Measurements from ENCODE around the gene ACBD6.
A peak's percentile ranks its signal among the peaks of the same experiment; 100 is the strongest.

ACBD6 gene

DNA sequence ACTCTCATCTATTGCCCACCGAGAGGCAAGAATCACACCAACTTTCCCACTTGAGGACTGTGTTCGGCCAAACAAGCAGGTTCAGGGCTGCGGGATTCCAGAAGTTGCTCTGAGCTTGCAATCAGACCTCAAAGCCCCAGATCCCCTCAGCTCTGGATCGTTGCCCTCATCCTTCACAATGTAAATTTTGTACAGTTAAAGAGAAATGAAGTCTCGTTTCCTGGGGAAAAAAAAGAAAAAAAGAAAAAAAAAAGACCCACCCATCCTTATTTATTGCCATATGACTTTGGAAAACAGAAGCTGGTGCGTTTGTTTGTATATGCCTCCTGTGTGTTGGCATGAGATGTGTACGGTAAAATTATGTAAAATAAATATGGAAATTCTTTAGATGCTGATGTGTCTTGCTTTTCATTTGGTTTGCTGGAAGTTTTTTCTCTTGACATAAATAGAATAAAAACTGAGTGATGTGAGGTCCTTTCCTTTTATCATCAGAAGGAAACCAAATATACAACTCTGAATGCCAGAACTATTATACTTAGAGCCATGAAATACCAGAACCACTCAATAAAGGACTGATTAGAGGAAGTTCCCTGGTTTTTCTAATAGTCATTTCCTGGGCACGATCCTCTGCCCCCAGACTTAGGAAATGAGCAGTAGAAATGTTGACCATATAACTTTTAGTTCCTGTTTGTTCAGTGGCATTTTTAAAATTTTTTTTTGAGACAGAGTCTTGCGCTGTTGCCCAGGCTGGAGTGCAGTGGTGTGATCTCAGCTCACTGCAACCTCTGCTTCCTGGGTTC is 223.6 kb downstream of the ACBD6 start:
- DNase-seq (ENCODE audit: extremely low spot score, insufficient read length, low read depth) = no peak
- peak; percentile 24 for FAIRE-seq

DNA sequence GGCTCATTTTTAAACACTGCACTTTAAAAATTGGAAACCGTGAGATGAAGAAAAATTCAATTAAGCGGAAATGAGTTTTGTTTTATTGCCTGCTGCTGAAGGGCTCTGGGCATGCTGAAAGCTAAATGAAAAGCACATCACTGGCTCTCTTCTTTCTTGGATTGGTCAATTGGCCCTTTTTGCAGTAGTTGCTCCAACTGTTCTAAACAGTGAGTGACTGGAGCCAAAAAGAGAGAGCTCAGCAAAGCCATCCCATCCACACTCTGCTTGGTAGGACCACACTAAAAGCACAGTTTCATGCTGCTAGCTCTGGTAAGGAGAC is 224.2 kb downstream of the ACBD6 start:
- DNase-seq (ENCODE audit: extremely low spot score, insufficient read length, low read depth) (no peak), FAIRE-seq (no peak)

DNA sequence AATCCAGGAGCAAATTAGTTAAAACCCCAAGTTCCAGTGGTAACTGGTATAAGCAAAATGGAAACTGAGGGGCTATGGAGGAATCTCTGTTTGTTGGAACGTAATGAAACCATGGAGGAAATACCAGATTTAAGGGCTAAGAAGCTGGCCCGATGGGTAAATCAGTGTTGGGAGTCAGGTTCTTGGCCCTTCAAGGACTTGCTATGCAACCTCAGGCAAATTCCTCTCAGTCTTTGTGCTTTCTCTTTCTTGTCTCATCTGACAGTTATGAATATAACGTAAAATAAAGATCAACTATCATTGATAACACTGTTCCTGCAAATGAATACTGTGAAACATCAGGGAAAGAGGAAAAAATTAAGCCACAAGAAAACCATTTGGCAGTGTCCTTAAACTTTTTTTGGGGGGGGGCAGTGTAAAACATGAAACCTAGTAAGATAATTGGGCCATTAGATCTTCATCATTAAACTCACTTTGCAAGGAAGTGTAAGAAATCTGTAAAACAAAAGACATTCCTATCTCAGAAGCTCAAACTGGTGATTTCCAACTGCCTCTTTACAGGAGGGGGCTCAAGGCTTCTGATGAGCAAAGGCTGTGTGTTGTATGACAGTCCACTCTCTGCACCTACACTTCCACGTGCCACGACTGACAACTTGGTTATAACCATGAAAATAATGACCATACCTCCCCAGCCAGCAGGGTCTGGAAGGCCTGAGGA is 224.7 kb downstream of the ACBD6 start:
- DNase-seq (ENCODE audit: extremely low spot score, insufficient read length, low read depth) (no peak), FAIRE-seq (no peak)

DNA sequence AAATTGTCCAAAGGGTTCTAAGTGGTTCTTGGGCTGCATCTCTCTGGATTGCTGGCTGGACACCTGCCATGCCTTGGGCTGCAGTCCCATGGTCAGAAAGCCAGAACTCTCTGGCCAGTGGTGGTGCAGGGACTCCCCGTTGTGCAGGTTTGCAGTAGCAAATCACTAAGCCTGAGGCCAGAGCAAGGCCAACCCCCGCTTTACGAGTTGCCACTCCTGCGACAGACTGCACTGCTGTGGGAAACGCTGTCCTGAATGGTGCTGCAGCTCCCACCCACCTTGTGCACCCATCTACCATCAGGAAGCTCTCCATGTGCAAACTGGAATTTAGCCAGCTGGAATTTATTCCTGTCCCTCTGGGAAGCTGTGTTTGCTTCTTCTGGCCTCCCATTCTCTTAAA is 226.7 kb downstream of the ACBD6 start:
- DNase-seq (ENCODE audit: extremely low spot score, insufficient read length, low read depth) = no peak
- no peak for FAIRE-seq

DNA sequence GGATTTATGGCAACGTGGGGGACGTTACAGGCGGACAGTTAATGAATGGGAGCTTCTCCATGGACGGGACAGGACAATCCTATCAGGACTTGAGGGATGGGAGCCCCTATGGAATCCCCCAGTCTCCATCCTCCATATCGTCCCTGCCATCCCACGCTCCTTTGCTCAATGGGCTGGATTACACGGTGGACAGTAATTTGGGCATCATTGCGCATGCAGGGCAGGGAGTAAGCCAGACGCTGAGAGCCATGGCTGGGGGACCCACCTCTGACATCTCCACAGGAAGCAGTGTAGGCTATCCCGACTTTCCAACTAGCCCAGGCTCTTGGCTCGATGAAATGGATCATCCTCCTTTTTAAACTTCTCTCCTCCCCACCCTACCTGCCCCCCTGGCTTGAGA is 228.2 kb downstream of the ACBD6 start:
- no peak for FAIRE-seq
- no peak for DNase-seq (ENCODE audit: extremely low spot score, insufficient read length, low read depth)

DNA sequence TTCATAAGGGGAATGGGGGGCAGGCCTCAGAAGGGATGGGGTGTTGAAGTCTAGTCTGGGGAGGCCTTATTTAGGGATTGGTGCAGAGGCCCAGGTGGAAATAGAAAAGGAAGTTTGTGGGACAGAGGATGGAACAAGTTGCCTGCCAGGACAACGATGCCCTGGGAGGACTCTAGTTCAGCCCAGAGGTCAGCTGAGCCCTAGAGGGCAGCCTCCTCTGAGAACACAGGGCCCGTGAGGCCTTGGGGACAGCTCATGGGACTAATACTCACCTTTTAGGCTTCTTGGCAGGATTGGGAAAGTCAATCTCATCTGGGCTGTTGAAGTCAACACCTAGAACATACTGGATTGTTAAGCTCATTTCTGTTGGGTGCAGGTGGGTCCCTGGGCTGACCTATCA is 229.3 kb downstream of the ACBD6 start:
- FAIRE-seq (no peak), DNase-seq (ENCODE audit: extremely low spot score, insufficient read length, low read depth) (no peak)

DNA sequence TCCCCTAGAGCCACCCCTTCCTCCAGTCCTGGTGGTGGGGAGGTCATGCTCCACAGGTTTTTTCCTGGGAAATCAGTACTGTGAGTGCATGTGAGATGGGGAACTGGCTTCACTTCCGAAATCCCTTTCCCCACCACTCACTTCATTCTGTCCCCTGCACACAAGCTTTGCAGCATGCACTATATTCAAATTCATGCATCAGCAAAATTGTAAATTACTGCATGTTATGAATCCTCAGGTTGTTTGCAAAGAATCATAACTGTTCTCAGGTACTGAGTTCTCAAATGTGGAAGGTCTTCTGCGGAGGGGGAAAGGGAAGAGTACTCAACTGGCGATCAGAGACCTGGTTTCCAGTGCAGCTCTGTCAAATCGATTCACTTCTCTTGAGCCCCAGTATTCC is 230.0 kb downstream of the ACBD6 start:
- DNase-seq (ENCODE audit: extremely low spot score, insufficient read length, low read depth) = no peak
- FAIRE-seq = no peak

DNA sequence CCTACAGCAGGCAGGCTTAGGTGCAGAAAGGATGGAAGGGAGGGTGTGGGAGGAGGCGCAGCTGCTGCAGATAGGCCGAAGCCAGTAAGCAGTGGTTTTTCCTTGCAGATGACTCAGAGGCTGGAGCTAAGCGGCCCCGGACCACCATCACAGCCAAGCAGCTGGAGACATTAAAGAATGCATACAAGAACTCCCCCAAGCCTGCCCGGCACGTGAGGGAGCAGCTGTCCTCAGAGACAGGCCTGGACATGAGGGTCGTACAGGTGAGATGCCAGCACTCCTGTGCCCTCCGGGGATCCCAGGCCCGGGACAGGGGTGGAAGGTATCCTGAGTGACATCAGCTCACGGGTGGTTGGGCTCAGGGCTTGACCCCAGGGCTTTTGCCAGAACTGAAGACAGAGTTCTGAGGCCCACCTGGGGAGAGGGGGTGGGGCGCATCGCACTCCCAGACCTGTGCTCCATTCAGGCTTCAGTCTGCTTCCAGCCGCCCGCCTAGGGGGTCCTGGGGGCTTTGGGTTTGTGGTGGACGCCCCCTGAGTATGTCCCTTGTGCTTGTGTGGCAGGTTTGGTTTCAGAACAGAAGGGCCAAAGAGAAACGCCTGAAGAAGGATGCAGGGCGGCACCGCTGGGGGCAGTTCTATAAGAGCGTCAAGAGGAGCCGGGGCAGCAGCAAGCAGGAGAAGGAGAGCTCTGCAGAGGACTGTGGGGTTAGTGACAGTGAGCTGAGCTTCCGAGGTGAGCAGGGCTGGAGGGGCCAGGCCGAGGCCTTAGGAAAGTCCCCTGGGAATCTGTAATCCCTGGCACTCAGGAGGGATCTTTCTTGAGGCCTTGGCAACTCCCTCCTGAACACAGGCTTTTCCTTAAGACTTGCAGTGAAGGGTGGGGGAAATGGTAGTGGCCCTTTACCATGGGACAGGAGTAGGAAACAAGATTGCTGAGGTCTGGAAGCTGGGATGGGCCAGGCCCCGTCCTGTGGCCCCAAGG is 230.8 kb downstream of the ACBD6 start:
- DNase-seq (ENCODE audit: extremely low spot score, insufficient read length, low read depth) (no peak), FAIRE-seq (no peak)

DNA sequence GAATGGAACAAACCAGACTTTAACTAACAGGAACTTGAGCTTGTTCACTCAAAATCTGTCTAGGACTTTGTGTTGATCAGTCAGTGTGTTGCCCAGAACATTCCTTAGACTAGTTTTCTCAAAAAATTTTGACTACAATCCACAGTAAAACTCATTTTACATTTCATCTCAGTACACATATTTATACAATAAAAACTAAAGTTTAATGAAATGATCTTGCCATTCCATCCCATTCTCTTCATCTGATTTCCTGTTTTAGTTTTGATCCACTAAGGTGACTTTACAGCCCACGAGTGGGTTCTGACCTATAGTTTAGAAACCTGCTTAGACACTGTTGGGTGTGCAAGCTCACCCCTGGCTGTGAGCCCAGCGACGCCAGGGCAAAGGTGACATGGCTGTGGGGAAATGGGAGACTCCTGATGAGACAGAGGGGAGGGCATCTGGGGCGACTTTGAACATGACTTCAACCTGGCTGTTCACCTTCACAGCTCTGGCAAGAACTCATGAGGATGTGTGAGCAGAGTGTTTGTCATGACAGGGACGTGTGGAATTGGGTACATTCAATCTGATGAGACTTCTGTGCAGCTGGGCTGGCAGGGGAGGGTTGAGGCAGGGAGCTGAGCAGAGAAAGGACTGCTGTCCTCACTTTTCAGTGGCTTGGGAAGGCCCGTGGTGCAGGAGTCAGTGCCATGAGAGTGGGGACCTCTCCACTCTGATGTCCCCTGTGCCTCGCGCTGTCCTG is 231.7 kb downstream of the ACBD6 start:
- FAIRE-seq (no peak), DNase-seq (ENCODE audit: extremely low spot score, insufficient read length, low read depth) (no peak)

DNA sequence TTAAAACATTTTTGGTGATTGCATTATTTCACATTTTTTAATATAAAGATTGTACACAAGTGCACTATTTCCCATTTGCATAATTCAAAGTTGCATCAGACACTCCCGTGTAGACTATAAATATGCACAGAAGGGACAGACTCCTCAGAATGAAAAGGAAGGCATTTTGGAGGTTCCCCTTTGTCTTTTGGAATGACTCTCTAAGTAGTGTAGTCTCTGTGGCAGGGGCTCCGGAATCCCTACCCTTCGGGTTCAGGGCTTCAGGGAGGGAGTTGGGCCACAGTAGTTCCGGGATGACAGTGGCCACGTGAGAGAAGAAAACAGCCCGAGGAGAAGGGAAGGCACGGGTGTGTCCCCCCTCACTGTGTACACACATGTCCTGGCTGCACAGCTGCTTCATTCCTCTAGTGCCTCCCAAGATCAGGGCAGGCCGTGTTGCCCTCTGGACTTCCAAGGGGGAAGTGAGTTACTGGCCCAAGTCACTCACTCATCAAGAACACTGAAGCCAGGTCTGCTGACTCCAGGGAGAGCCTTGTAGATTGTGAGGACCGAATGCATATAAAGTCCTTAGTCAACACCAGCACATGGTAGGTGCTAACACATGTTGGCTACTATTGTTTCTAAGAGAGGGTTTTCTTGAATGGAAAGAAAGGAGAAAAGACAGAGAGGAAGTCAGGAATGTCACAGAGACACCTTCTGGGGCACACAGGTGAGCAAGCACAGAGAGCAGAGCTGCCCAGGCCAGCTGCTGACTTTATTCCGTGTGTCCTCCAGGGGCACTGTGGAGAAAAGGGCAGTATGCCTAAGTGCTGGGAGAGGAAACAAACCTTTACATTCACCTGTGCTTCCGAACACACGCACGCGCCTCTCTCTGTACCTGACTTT is 232.5 kb downstream of the ACBD6 start:
- FAIRE-seq = no peak
- no peak for DNase-seq (ENCODE audit: extremely low spot score, insufficient read length, low read depth)

DNA sequence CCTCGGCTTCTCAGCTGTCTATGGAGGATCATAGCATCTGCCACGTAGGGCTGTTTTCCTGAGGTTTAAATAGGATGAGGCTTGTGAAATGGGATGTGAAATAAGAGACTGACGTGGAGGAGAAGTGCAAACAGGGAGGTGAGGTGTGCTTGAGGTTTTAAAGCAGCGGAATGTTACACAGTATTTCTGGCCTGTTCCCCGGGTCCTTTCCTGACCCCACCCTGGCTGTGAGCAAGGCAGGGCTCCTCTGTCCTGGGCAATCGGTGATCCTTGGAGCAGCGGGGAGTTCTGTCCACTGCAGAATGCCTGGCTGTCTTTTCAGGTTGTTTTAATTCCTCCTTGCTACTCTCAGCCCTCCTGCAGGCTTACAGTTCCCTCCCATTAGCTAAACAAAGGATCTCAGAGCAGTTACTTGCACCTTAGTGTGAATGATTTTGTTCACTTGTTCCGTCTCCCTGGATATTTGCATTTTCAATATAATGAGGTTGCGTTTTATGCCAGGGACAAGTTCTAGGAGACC is 233.8 kb downstream of the ACBD6 start:
- FAIRE-seq (no peak), DNase-seq (ENCODE audit: extremely low spot score, insufficient read length, low read depth) (no peak)

DNA sequence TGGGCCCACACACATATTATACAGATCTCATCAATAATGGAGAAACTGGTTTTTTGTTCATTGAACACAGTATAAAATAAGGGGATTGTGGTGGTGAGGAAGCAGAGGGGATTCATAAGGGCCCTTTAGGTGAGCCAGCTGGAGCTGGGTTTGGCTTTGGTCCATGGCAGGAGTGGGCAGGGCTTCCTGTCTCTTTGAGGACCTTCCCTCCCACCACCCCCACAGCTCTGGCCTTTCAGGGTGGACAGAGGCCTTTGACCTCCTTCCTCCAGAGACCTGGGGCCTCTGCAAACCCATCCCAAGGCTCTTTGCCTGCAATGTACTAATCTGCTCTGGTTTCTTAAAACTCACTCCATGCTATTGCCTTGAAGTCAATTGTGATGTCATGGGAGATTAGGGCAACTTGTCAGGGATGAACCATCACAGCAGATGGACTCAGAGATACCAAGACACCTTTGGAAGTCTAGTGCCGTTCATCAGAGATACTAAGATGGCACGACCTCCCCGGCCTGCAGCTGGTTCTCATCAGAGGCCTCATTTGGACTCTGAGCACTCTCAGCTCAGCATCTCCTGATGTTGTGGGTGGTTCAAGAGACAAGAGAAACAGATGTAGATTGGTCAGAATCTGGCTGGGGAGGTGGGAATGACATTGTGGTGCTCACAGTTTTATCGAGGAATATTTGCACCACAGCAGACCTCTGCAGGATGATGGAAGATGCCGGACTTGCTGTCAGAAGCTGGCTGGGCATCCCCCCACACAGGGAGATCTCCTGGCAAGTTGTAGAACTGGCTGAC is 234.4 kb downstream of the ACBD6 start:
- no peak for FAIRE-seq

DNA sequence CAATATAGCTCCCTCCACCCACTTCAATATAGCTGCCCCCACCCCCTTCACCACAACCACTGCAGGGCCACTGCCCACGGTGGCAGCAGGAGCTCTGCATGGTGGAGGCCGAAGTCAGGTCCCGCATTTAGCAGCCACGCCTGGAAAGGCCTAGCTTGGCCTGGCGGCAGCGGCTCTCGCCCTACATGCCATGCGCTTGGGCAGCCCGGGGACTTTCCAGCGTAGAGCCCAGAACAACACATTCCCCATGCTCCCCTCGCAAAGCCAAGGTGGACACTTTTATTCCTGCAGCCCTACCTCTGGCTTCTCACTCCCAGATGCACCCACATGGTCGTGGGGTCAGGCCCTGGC is 235.2 kb downstream of the ACBD6 start:
- FAIRE-seq = no peak
- no peak for DNase-seq (ENCODE audit: extremely low spot score, insufficient read length, low read depth)

More for the DNA sequence above, 234.4 kb downstream of the ACBD6 start:
- no peak for DNase-seq (ENCODE audit: extremely low spot score, insufficient read length, low read depth)

DNA sequence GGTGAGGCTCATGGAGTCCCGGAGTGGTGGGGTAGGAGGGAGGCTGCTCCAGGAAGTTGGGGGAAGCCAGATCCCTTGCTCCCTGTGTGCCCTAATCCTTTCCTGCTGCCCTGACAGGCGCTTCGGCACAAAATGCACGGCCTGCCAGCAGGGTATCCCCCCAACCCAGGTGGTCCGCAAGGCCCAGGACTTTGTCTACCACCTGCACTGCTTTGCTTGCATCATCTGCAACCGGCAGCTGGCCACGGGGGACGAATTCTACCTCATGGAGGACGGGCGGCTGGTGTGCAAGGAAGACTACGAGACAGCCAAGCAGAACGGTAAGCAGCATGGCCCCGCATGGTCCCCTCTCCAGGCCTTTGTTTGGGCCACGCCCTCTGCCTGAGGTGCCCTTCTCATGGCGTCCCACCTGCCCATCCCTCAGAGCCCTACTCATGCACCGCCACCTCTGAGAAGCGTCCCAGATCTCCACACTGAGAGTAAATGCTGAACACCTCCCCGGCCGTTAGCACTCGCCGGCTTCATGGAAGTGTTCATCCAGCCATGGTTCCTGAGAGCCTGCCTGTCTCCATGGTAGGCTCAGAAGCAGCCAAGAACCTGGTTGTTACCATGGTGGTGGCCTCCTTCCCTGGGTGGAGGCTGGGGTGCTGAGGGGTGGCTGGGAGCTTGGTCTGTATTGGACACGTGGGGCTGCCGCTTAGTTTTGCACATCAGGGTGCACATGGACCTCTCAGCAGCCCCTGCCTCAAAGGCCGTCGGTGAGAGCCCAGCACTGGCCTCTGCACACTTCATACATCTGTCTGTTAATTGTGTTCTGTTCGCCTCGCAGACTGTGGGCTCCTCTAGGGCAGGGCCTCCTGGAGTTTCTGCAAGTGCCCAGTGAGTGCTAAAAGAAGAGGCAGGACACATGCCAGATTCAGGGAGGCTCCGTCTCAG is 235.8 kb downstream of the ACBD6 start:
- FAIRE-seq (no peak), DNase-seq (ENCODE audit: extremely low spot score, insufficient read length, low read depth) (no peak)

DNA sequence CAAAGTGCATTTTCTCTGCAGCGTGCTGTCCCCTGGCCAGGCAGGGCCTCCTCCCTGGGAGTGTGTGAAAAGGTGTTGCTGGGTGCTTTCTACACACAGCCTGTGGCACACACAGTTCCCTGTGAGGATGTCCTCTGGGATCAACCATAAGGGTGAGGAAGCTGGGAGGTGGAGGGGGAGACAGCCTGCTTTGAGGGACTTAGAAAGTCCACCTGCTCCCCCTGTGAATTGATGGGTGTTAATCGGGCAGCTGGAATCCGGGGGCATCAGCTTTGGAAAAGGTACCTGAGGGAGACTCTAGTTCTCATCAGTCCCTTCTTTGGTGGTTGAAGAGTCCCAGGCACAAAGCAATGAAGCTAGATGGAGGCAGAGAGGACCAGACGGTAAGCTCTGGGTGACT is 236.5 kb downstream of the ACBD6 start:
- no peak for DNase-seq (ENCODE audit: extremely low spot score, insufficient read length, low read depth)
- FAIRE-seq = no peak

DNA sequence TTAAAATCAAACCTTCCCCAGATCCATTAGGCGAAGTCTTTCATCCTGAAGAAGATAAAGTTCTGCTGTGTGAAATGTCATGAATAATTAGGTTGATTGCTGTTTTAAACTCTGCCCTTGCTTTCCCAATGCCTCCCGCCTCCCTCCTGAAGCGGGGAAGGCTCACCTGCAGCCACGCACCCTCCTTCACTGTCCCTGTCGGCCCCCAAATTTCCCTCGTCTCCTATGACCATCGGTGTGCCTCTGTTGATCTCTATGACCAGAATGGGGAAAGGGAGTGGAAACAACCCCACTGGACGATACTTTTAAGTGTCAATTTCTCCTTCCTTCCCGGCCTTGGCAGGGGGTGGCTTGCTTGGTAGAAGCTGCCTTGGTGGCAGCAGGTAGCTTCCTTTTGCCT is 237.2 kb downstream of the ACBD6 start:
- DNase-seq (ENCODE audit: extremely low spot score, insufficient read length, low read depth) (no peak), FAIRE-seq (no peak)

DNA sequence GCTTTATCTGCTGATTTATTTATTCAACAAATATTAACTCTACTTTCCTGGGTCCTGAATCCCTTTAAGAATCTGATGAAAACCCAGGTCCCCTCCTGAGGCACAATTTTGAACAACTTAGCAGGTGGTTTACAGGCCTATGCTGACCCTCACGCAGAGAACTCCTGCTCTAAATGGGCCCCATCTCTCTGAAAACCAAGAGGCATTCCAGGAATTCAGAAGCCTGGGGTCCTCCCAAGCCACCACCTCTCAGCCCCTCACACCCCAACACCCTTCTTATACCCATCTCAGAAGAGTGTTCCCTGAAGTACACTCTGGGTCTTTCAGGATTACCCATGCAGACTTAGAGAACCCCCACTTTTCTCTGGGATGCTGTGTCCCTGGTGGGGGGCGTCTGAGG is 237.8 kb downstream of the ACBD6 start:
- DNase-seq (ENCODE audit: extremely low spot score, insufficient read length, low read depth) = no peak
- no peak for FAIRE-seq

All from GM18507 (cell line).